ENCODE results near the gene MAB21L2.

MAB21L2 gene

DNA sequence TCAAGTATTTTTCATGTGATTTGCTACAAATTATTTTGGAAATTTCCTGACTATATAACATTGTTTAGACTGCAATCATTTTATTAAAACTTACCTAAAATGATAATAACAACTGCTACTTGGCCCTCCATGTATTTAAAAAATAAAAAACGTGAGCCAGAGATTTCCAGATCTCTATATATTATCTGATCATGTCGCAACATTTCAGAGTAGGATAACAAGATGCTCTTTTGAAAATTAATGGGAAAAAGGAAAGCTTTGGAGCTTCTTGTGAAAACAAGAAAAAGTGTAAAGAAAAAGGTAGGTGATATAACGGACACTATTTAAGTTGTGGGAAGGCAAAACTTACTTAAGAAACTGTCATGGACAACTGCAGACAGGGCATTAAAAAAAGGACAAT, 14.9 kb upstream of the MAB21L2 start:
- H3K9me3 Mint-ChIP-seq = peaks cover 7 to 8% of the 10 kb centered on the region in 2 donors
- H3K36me3 Mint-ChIP-seq = peaks cover 20 to 33% of the 10 kb centered on the region in 2 donors
- no peaks in the 10 kb centered on the region for H3K27me3 Mint-ChIP-seq
- H3K4me1 Mint-ChIP-seq = no peaks in the 10 kb centered on the region
- no peak for DNase-seq
- no peak overlapping the region for H3K4me3 Mint-ChIP-seq
- peak overlapping the region; percentile 4 for H3K27ac Mint-ChIP-seq
- ATAC-seq (replicated peaks) = no peak

DNA sequence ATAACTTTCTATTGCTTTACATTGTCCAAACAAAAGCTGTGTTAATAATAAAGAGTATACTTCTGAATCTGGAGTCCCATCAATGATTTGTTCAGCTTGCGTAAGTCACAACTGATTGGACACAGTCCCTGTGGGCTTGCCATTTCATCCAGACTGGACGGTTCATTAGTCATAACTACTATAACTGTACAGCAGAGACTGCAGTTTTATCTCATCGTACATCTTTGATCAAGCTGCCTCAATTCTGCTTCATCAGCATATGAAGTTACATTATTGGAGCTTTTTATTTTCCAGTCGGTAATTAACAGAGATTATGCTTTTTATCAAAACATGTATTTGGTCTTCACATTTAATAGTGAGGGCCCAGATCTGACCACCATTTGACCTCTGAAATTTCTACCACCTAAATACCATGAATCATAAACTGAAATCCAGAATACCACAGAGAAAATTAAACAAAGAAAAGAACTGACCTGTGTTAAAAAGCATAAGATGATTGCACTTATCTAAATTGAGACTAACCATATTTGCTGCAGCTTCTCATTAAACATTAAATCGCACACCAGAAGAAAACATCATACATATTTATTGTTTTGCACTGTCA, 12.5 kb upstream of the MAB21L2 start:
- Mint-ChIP-seq H3K4me3 (no peak overlapping the region), H3K27ac (no peak overlapping the region), H3K27me3 (no peaks in the 10 kb centered on the region), H3K36me3 (peaks cover 12 to 22% of the 10 kb centered on the region in 2 donors), H3K9me3 (peaks cover 3 to 5% of the 10 kb centered on the region in 2 donors), H3K4me1 (no peaks in the 10 kb centered on the region)
- DNase-seq (no peak), ATAC-seq (replicated peaks) (no peak)

DNA sequence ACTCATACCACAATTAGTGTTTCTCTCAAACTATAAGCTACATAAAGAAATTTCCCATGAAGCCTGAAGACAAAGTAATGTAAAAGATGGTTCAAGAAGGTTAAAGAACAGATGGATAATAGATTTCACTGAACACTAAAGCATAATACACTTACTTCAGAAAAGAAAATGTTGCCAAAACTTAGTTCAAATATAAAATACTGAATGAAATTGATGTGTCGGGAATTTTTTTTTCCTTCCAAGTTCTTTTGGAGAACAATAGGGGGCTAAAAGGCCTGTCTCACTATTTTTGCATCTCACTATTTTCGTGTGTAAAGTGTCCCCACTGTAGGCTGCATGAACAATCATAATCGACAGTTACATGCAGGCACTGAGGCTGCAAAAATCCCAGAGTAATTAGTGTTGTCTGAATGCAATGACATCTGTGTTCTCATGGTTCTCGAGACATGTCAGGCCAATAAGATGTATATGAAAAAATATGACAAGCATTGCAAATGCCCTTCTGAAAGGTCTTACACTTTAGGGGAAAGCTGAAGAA, 11.9 kb upstream of the MAB21L2 start:
- Mint-ChIP-seq H3K9me3 (peaks cover under 1 to 1% of the 10 kb centered on the region in 2 donors), H3K27ac (no peak overlapping the region), H3K36me3 (peaks cover 7 to 16% of the 10 kb centered on the region in 2 donors), H3K27me3 (no peaks in the 10 kb centered on the region), H3K4me1 (no peaks in the 10 kb centered on the region), H3K4me3 (no peak overlapping the region)
- ATAC-seq (replicated peaks) = no peak
- no peak for DNase-seq

DNA sequence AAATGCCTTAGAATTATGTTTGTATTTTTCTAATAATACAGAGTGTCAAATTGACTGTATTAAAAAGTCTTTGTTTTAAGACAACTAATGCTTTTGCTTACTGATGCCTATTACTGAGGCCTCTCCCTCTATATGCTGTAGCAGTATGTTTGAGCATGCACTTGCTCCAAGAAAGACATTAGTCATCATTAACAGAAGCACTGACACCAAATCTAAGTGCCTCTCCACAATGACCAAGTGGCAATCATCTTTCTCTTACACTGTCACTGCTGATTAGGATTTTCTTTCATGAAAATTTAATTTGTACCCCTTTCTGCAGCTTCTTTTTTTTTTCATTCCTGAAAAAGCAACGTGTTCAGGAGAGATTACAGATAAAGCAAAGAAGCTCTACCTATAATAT, 11.1 kb upstream of the MAB21L2 start:
- Mint-ChIP-seq H3K27me3 (no peaks in the 10 kb centered on the region), H3K4me3 (no peak overlapping the region), H3K36me3 (peaks cover 6 to 14% of the 10 kb centered on the region in 2 donors), H3K27ac (no peak overlapping the region), H3K9me3 (no peaks in the 10 kb centered on the region), H3K4me1 (no peaks in the 10 kb centered on the region)
- no peak for DNase-seq
- no peak for ATAC-seq (replicated peaks)

DNA sequence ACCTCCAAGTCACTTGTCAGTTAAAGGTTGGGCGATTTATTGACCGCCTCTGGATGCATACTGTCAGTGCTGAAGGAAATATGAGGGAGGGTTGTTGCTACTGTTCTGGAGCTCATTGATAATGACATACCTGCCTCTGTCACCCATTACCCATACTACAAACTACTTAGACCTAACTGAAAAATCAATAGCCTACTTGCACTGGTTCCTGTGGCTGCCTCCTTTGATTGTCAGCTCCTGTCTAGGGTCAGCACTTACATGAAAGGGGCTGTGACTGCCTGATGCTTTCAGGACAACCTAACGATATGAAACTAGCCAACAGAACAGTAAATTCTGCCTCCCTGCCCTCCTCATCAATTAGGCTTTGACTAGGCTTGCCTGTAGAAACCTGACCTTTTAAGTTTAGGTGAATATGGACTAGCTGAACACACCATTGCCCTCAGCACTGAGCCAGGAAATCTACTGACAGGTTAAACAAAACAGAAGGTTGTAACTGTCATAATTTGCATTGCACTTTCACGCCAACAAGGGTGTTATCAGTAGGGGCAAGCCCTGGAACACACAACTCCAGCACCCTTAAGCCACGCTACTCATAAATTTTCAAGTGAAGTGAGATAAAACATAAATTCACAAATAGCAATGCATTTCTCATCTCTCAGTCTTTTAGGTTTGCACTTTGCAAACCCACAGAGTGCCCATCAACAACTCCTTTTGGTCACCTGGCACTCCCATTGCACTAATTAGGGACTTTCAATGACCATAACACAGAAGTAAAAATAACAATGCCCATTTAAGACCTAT, 9.0 kb upstream of the MAB21L2 start:
- Mint-ChIP-seq H3K4me1 (no peaks in the 10 kb centered on the region), H3K27me3 (no peaks in the 10 kb centered on the region), H3K4me3 (no peak overlapping the region), H3K9me3 (no peaks in the 10 kb centered on the region), H3K27ac (no peak overlapping the region), H3K36me3 (peaks cover 3 to 5% of the 10 kb centered on the region in 2 donors)
- DNase-seq (no peak), ATAC-seq (replicated peaks) (no peak)

DNA sequence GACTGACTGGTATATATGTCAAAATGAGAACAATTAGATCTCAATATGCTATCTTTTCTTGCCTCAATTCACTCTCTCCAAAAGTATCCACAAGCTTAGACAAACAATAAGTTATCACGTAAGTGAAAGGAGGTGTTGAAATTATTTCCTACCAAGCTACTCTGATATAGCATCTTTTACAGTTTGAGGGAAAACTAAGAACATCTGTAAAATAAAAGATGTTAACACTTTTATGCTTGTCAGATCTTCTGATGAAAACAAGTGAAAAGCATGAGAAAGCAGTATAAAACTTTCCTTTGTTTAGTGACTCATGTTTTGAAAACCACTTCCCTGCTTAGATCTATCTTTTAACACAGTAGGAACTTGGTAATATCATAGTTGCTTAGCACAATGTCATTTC, 8.4 kb upstream of the MAB21L2 start:
- no peak overlapping the region for H3K4me3 Mint-ChIP-seq
- H3K9me3 Mint-ChIP-seq = no peaks in the 10 kb centered on the region
- ATAC-seq (replicated peaks) (no peak), DNase-seq (no peak)
- peaks cover 3 to 5% of the 10 kb centered on the region in 2 donors for H3K36me3 Mint-ChIP-seq
- H3K27me3 Mint-ChIP-seq = no peaks in the 10 kb centered on the region
- no peak overlapping the region for H3K27ac Mint-ChIP-seq
- no peaks in the 10 kb centered on the region for H3K4me1 Mint-ChIP-seq

DNA sequence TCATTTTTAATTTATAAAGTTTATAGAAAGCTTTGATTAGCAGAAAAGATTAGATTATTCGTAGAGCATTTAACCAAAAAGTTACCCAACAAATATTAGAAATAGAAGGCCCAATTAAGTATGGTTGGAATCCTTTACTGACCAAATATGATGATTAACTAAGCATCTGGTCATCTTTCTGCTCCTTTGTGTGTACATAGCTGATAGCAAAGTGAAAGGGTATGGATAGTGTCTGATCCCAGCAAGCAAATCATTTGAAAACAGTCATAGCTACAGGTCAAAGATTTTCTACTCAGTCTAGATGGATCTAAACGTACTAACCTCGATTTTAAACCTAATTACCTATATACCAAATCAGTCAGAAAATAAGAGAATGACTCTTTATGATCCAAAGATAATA, 7.3 kb upstream of the MAB21L2 start:
- H3K36me3 Mint-ChIP-seq = peaks cover 8 to 13% of the 10 kb centered on the region in 2 donors
- no peaks in the 10 kb centered on the region for H3K27me3 Mint-ChIP-seq
- ATAC-seq (replicated peaks) = no peak
- no peak overlapping the region for H3K27ac Mint-ChIP-seq
- no peak overlapping the region for H3K4me3 Mint-ChIP-seq
- H3K4me1 Mint-ChIP-seq = no peaks in the 10 kb centered on the region
- H3K9me3 Mint-ChIP-seq = peaks cover 0 to 3% of the 10 kb centered on the region in 2 donors
- no peak for DNase-seq

DNA sequence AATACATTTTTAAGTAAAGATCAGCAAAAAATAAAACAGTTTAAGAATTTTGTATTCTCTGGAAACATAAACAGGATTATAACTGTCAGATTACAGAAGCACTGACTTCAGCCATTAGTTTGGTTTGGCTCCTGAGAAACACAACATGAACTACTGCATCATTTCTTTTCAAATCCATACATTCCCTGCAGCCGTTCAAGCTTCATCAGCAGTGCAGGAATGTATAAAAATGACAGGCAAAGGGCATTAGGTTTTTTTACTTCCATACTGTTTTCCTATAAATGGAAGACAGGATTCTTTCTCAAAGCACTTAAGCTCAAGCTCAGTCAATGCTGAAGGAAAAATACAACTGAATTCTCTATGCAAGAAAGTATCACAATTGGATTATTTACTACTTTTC, 4.2 kb upstream of the MAB21L2 start:
- Mint-ChIP-seq H3K27me3 (no peaks in the 10 kb centered on the region), H3K4me1 (no peaks in the 10 kb centered on the region), H3K36me3 (peaks cover 30 to 36% of the 10 kb centered on the region in 2 donors), H3K4me3 (no peak overlapping the region), H3K27ac (no peak overlapping the region), H3K9me3 (peaks cover 0 to 5% of the 10 kb centered on the region in 2 donors)
- no peak for ATAC-seq (replicated peaks)
- no peak for DNase-seq

DNA sequence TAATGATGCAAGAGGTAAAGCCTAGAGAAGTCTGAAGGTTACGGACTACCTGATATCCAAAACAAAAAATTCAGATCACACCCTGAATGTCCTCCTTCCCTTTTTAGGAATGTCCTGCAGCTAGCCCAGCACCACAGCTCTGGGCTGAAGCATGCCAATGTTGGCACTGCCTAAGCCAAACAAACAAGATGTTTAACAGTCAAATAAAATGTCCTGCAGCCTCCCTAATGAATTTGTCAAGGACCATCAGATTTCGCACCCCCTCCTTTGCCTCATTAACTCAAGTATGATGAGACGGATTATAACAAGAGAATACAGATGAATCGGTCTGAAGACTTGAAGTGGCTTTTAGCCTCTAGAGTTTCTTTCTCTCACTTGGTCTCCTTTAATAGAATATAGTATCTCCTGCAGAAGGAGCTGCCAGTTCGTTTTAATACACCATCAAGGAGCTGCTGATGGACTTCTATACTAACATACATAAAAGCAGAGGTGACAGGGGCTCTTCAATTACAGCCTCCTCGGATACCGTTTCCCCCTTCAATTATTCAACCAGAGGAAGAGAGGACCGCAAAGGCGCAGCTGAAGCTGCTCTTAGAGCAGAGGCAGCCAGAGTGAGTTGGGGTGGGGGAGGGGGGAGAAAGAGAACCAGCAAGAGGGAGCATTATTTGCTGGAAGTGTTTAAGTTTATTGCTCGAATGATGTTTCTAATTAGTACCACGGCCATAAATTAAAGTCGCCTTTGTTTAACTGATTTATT, 3.0 kb upstream of the MAB21L2 start:
- no peaks in the 10 kb centered on the region for H3K4me1 Mint-ChIP-seq
- H3K9me3 Mint-ChIP-seq = peaks cover 0 to 6% of the 10 kb centered on the region in 2 donors
- no peak for DNase-seq
- ATAC-seq (replicated peaks) = no peak
- no peak overlapping the region for H3K4me3 Mint-ChIP-seq
- H3K27ac Mint-ChIP-seq = no peak overlapping the region
- H3K36me3 Mint-ChIP-seq = peaks cover 41 to 48% of the 10 kb centered on the region in 2 donors
- H3K27me3 Mint-ChIP-seq = no peaks in the 10 kb centered on the region

DNA sequence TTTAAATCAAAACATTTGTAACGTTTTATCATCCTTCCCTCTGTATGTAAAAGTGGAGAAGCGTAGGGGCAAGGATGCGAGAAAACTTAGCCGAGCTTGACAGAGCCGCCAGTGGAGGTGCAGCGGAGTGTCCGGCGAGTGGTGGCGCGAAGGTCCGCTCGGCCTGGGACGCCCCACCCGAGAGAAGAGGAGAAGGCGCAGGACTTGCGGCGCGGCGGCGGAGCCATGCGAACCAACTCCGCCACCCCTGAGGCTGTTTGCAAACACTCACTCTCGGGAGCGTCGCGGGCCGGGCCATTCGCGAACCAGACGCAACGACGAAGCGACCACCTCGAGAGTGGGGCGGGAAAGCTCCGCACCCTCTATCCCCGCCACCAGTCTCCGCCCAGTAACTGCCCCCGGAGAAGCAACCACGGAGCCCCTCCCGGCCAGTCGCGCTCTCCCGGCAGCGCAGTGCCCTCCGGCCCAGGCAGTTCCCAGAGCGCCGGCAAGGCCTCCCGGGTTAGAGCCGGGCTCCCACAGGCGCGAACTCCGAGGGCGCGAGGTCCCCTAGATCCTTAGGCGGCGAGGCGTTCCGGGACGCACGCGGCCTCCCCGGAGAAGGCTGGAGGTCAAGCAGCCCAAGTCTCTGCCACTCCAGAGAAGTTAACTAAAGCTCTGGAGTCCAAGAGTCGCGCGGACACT, 2.3 kb upstream of the MAB21L2 start:
- no peaks in the 10 kb centered on the region for H3K4me1 Mint-ChIP-seq
- no peak overlapping the region for H3K4me3 Mint-ChIP-seq
- DNase-seq = no peak
- peaks cover 0 to 6% of the 10 kb centered on the region in 2 donors for H3K9me3 Mint-ChIP-seq
- no peak for ATAC-seq (replicated peaks)
- no peak overlapping the region for H3K27ac Mint-ChIP-seq
- peaks cover 44 to 54% of the 10 kb centered on the region in 2 donors for H3K36me3 Mint-ChIP-seq
- no peaks in the 10 kb centered on the region for H3K27me3 Mint-ChIP-seq

DNA sequence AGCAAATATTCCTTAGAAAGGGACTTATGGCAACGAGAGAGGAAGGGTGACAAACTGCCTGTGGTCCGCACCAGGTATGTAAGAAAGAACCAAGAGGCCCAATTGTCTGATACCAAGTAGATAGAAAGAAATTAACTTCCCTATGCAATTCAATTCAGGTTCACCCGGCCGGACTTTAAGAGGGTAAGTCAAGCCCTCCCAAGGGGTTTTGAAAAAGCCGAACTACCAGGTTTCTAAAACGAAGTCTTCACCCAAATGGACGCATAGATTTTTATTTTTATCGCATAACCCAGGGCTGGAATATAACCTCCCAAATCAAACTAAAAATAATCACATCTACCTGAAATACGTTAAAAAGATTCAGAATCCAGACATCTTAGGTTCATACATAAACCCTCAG, 1.6 kb upstream of the MAB21L2 start:
- Mint-ChIP-seq H3K9me3 (peaks cover 0 to 6% of the 10 kb centered on the region in 2 donors), H3K27ac (no peak overlapping the region), H3K27me3 (no peaks in the 10 kb centered on the region), H3K4me1 (no peaks in the 10 kb centered on the region), H3K36me3 (peaks cover 44 to 54% of the 10 kb centered on the region in 2 donors), H3K4me3 (no peak overlapping the region)
- no peak for DNase-seq
- ATAC-seq (replicated peaks) = no peak

DNA sequence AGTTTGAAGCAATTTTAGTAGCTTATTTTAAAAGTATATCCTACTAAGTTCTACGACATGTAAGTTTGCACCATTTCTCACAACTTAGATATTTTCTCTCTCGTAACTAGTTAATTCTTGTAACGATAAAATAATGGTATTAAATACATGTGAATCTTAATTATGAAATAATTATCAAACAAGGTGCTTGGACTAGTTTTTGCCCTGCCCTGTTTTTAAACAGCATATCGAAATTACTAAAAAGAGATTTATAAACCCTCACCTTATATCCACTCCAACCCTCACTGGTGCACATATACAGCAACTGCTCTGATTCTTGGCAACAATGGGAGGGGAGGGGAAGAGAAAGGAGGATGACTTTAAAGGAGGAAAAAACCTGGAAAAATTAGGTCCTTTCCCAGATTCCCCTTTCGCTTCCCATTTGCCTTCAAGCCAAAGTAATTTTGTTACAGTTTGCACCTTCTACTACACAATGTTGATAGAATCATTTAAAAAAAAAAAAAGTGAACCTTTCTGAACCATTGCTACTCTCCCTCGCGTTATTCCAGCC, 820 bp upstream of the MAB21L2 start:
- H3K36me3 Mint-ChIP-seq = peaks cover 44 to 58% of the 10 kb centered on the region in 2 donors
- DNase-seq = no peak
- no peak overlapping the region for H3K27ac Mint-ChIP-seq
- ATAC-seq (replicated peaks) = no peak
- H3K4me1 Mint-ChIP-seq = no peaks in the 10 kb centered on the region
- peaks cover 0 to 6% of the 10 kb centered on the region in 2 donors for H3K9me3 Mint-ChIP-seq
- H3K4me3 Mint-ChIP-seq = no peak overlapping the region
- no peaks in the 10 kb centered on the region for H3K27me3 Mint-ChIP-seq

DNA sequence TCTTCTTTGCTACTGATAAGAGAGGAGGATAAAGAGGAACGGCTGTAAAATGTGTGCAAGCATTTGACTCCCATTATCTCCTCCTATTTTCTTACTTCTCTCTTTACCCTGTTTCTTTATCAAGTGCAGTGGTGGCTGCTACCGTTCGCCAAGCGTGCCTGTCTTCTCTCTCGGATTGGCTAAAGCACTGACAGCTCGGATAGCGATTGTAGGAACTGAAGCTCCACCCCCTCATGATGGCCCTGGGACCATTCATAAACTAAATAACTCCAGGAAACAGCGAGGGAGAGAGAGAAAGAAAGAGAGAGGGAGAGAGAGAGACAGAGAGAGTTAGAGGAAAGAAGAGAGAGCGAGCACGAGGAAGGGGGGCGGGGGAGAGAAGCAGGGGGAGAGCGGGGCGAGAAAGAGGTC, 305 bp upstream of the MAB21L2 start:
- Mint-ChIP-seq H3K4me1 (no peaks in the 10 kb centered on the region), H3K9me3 (peaks cover 0 to 6% of the 10 kb centered on the region in 2 donors), H3K27ac (no peak overlapping the region), H3K36me3 (peaks cover 44 to 58% of the 10 kb centered on the region in 2 donors), H3K27me3 (no peaks in the 10 kb centered on the region), H3K4me3 (no peak overlapping the region)
- ATAC-seq (replicated peaks) (no peak), DNase-seq (no peak)

DNA sequence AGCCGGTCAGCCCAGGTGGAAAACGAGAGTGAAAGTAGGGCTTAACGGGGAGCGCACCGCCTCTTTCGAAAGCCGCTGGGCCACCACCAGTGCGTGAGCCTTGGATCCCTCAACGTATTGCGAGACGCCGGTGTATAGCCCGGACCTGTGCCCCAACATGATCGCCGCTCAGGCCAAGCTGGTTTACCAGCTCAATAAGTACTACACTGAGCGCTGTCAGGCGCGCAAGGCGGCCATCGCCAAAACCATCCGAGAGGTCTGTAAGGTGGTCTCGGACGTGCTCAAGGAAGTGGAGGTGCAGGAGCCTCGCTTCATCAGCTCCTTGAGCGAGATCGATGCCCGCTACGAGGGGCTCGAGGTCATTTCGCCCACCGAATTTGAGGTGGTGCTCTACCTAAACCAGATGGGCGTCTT, 929 bp downstream of the MAB21L2 start:
- no peak overlapping the region for H3K4me3 Mint-ChIP-seq
- H3K27me3 Mint-ChIP-seq = no peaks in the 10 kb centered on the region
- DNase-seq = no peak
- H3K27ac Mint-ChIP-seq = no peak overlapping the region
- H3K4me1 Mint-ChIP-seq = no peaks in the 10 kb centered on the region
- peaks cover 45 to 63% of the 10 kb centered on the region in 2 donors for H3K36me3 Mint-ChIP-seq
- H3K9me3 Mint-ChIP-seq = peaks cover 0 to 6% of the 10 kb centered on the region in 2 donors
- ATAC-seq (replicated peaks) = no peak

All from stimulated activated naive B cell treated with anti-CD40 and anti-IgM and Interleukin-4, amounts not matched to agents 10 μg/mL and 1 μg/mL and 100 μg/mL, for 72 hours (primary cell).